ENCODE results near the gene KIF2A.

KIF2A gene

GRCh38 chr5:62287237-62287636 lies 18.8 kb upstream of the KIF2A start:
- TF ChIP-seq TEAD4 (IDR thresholded peaks at IDR 0.05) = no peak
- TF ChIP-seq TCF12 (IDR thresholded peaks at IDR 0.05; ENCODE audit: low read depth) = no peak
- TF ChIP-seq TAF1 (IDR thresholded peaks at IDR 0.05; ENCODE audit: low read depth) = no peak
- TF ChIP-seq ZBTB7A (IDR thresholded peaks at IDR 0.05; ENCODE audit: low read depth) = no peak
- no peak for TF ChIP-seq EP300 (IDR thresholded peaks at IDR 0.05; ENCODE audit: borderline replicate concordance)

GRCh38 chr5:62288118-62288517 lies 17.9 kb upstream of the KIF2A start:
- no peak for TF ChIP-seq TCF12 (IDR thresholded peaks at IDR 0.05; ENCODE audit: low read depth)
- TF ChIP-seq RAD21 (IDR thresholded peaks at IDR 0.05; ENCODE audit: low read depth) = no peak
- no peak for TF ChIP-seq MAX (IDR thresholded peaks at IDR 0.05)
- no peak for TF ChIP-seq ZBTB7A (IDR thresholded peaks at IDR 0.05; ENCODE audit: low read depth)
- no peak for TF ChIP-seq TAF1 (IDR thresholded peaks at IDR 0.05; ENCODE audit: low read depth)
- no peak for TF ChIP-seq YY1 (IDR thresholded peaks at IDR 0.05; ENCODE audit: low read depth)
- no peak for TF ChIP-seq REST (IDR thresholded peaks at IDR 0.05; ENCODE audit: low read depth)
- no peak for TF ChIP-seq EP300 (IDR thresholded peaks at IDR 0.05; ENCODE audit: borderline replicate concordance)
- TF ChIP-seq TEAD4 (IDR thresholded peaks at IDR 0.05) = no peak
- no peak for TF ChIP-seq NFIC (IDR thresholded peaks at IDR 0.05)
- no peak for TF ChIP-seq FOXM1 (IDR thresholded peaks at IDR 0.05; ENCODE audit: borderline replicate concordance, low read depth)
- TF ChIP-seq EGR1 (IDR thresholded peaks at IDR 0.05) = no peak
- TF ChIP-seq CREB1 (IDR thresholded peaks at IDR 0.05; ENCODE audit: low read depth) = no peak
- TF ChIP-seq USF1 (IDR thresholded peaks at IDR 0.05) = no peak
- TF ChIP-seq CEBPB (IDR thresholded peaks at IDR 0.05) = no peak

- TF ChIP-seq RAD21 (IDR thresholded peaks at IDR 0.05; ENCODE audit: low read depth) = no peak
These were observed 16.2 kb upstream of the KIF2A start for GRCh38 chr5:62289813-62290212.

GRCh38 chr5:62296998-62297397 lies 9.0 kb upstream of the KIF2A start:
- TF ChIP-seq CEBPB (IDR thresholded peaks at IDR 0.05) (no peak), ZBTB7A (IDR thresholded peaks at IDR 0.05; ENCODE audit: low read depth) (no peak), TAF1 (IDR thresholded peaks at IDR 0.05; ENCODE audit: low read depth) (no peak), TCF12 (IDR thresholded peaks at IDR 0.05; ENCODE audit: low read depth) (no peak), MAX (IDR thresholded peaks at IDR 0.05) (no peak), EP300 (IDR thresholded peaks at IDR 0.05; ENCODE audit: borderline replicate concordance) (no peak), RAD21 (IDR thresholded peaks at IDR 0.05; ENCODE audit: low read depth) (no peak), USF1 (IDR thresholded peaks at IDR 0.05) (no peak), EGR1 (IDR thresholded peaks at IDR 0.05) (no peak)

- TF ChIP-seq USF1 (IDR thresholded peaks at IDR 0.05) (no peak), EGR1 (IDR thresholded peaks at IDR 0.05) (no peak), MAX (IDR thresholded peaks at IDR 0.05) (no peak), EP300 (IDR thresholded peaks at IDR 0.05; ENCODE audit: borderline replicate concordance) (no peak), NFIC (IDR thresholded peaks at IDR 0.05) (no peak), ZBTB7A (IDR thresholded peaks at IDR 0.05; ENCODE audit: low read depth) (no peak), FOXM1 (IDR thresholded peaks at IDR 0.05; ENCODE audit: borderline replicate concordance, low read depth) (no peak), TCF12 (IDR thresholded peaks at IDR 0.05; ENCODE audit: low read depth) (no peak), YY1 (IDR thresholded peaks at IDR 0.05; ENCODE audit: low read depth) (no peak)
These were observed 7.9 kb upstream of the KIF2A start for GRCh38 chr5:62298118-62298517.

- TF ChIP-seq EGR1 (IDR thresholded peaks at IDR 0.05) (no peak), CEBPB (IDR thresholded peaks at IDR 0.05) (no peak), TCF12 (IDR thresholded peaks at IDR 0.05; ENCODE audit: low read depth) (no peak), CREB1 (IDR thresholded peaks at IDR 0.05; ENCODE audit: low read depth) (no peak), RAD21 (IDR thresholded peaks at IDR 0.05; ENCODE audit: low read depth) (no peak), YY1 (IDR thresholded peaks at IDR 0.05; ENCODE audit: low read depth) (no peak), USF1 (IDR thresholded peaks at IDR 0.05) (no peak), NFIC (IDR thresholded peaks at IDR 0.05) (no peak), EP300 (IDR thresholded peaks at IDR 0.05; ENCODE audit: borderline replicate concordance) (no peak), TAF1 (IDR thresholded peaks at IDR 0.05; ENCODE audit: low read depth) (no peak), TEAD4 (IDR thresholded peaks at IDR 0.05) (no peak), FOXM1 (IDR thresholded peaks at IDR 0.05; ENCODE audit: borderline replicate concordance, low read depth) (no peak), REST (IDR thresholded peaks at IDR 0.05; ENCODE audit: low read depth) (no peak), MAX (IDR thresholded peaks at IDR 0.05) (no peak), ZBTB7A (IDR thresholded peaks at IDR 0.05; ENCODE audit: low read depth) (no peak)
These were observed 6.9 kb upstream of the KIF2A start for GRCh38 chr5:62299101-62299500.

All from Ishikawa (cell line).